ENCODE data around the gene RBM19. TPM values are rescaled to one million over a fixed set of nuclear protein-coding genes. Genes with fewer than 3 reads are reported as not detected.

RBM19 gene
- total and polyA plus RNA-seq, 10 donors = 13.6 to 46.7 (median 34.5) TPM

GRCh38 chr12:113876160-113876559 is 90.0 kb downstream of the RBM19 start:
- Histone ChIP-seq H3K4me1 (no peaks in the 10 kb centered on the region), H3K27me3 (replicated peaks in 1 of 7) (no peaks in the 10 kb centered on the region), H3K36me3 (peaks cover 0 to 74% (median 6%) of the 10 kb centered on the region in 6 donors), H3K4me3 (no peak overlapping the region), H3K27ac (no peak overlapping the region), H3K9me3 (no peaks in the 10 kb centered on the region)
- WGBS, 5 donors = 89 to 100% (median 91%) methylated on average over 2 of the region's 2 CpGs
- TF ChIP-seq POLR2AphosphoS5 (IDR thresholded peaks at IDR 0.05) (no peak), POLR2A (IDR thresholded peaks at IDR 0.05) (no peak)
- TF ChIP-seq, protein P1, sequence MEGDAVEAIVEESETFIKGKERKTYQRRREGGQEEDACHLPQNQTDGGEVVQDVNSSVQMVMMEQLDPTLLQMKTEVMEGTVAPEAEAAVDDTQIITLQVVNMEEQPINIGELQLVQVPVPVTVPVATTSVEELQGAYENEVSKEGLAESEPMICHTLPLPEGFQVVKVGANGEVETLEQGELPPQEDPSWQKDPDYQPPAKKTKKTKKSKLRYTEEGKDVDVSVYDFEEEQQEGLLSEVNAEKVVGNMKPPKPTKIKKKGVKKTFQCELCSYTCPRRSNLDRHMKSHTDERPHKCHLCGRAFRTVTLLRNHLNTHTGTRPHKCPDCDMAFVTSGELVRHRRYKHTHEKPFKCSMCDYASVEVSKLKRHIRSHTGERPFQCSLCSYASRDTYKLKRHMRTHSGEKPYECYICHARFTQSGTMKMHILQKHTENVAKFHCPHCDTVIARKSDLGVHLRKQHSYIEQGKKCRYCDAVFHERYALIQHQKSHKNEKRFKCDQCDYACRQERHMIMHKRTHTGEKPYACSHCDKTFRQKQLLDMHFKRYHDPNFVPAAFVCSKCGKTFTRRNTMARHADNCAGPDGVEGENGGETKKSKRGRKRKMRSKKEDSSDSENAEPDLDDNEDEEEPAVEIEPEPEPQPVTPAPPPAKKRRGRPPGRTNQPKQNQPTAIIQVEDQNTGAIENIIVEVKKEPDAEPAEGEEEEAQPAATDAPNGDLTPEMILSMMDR (IDR thresholded peaks at IDR 0.05 in 8 of 11, conservative IDR thresholded peaks at IDR 0.05 in 3 of 11) = no peak
- no peak for DNase-seq
- intact Hi-C loops (cut with DNase I; ENCODE audit: low total_unique reads) = no loop called here

DNA sequence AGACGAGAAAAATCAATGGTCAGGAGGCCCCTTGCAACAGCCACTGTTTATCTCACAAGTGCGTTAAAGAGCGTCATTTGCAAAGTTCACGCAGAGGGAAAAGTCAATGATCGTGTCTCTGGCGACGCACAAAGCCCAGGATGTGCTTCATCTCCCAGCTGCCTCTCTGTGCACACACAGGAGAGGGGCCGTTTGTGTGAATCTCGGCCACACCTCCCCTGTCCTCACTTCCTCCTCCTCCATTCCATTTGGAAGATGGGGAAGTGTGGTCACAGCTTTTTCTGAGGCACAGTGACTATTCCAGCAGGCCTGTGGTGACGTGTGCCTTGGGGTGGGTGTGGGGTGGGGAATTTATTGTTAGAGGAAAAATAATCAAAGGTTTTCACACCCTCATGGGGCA is 90.4 kb downstream of the RBM19 start:
- no peak overlapping the region for H3K27ac ChIP-seq
- TF ChIP-seq, protein P1 (IDR thresholded peaks at IDR 0.05 in 8 of 11, conservative IDR thresholded peaks at IDR 0.05 in 3 of 11) = no peak
- no peaks in the 10 kb centered on the region for H3K9me3 ChIP-seq
- intact Hi-C loops (cut with DNase I; ENCODE audit: low total_unique reads) = no loop called here
- WGBS, 5 donors = 69 to 84% (median 77%) methylated on average over 10 of the region's 10 CpGs
- H3K4me3 ChIP-seq = no peak overlapping the region
- H3K4me1 ChIP-seq = no peaks in the 10 kb centered on the region
- no peaks in the 10 kb centered on the region for H3K27me3 ChIP-seq (replicated peaks in 1 of 7)
- peaks cover 0 to 75% (median 6%) of the 10 kb centered on the region in 6 donors for H3K36me3 ChIP-seq
- DNase-seq = no peak

DNA sequence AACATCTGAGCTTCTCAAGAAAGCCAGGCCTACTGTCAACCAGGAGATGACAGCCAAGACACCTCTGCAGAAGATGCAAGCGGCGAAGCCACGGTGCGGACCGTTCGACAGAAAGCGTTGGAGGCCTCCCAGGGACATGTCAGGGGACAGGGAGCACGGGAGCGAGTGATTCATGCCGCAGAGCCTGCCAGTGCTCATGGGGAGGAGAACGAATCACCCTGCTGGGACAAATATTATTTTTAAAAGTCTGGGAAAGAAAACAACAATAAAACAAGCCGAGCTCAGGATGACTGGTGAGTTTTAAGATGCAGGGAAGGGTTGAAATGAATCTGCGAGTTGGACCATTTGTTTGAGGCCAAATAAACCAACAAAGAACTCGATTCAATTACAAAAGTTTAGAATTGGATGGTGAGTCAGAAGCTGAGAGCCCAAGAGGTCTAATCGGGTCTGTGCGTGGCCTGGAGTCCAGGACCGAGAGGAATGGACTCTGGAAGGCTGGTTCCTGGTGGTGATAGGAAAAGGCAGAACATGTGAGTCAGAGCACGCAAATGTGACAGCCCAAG is 91.0 kb downstream of the RBM19 start:
- H3K9me3 ChIP-seq = no peaks in the 10 kb centered on the region
- H3K4me3 ChIP-seq = no peak overlapping the region
- no peak for TF ChIP-seq POLR2AphosphoS5 (IDR thresholded peaks at IDR 0.05)
- H3K27me3 ChIP-seq (replicated peaks in 1 of 7) = no peaks in the 10 kb centered on the region
- intact Hi-C loops (cut with DNase I; ENCODE audit: low total_unique reads) = no loop called here
- DNase-seq = no peak
- peaks cover 0 to 76% (median 6%) of the 10 kb centered on the region in 6 donors for H3K36me3 ChIP-seq
- 91 to 96% (median 95%) methylated on average over 18 of the region's 18 CpGs for WGBS, 5 donors
- no peaks in the 10 kb centered on the region for H3K4me1 ChIP-seq
- no peak overlapping the region for H3K27ac ChIP-seq

DNA sequence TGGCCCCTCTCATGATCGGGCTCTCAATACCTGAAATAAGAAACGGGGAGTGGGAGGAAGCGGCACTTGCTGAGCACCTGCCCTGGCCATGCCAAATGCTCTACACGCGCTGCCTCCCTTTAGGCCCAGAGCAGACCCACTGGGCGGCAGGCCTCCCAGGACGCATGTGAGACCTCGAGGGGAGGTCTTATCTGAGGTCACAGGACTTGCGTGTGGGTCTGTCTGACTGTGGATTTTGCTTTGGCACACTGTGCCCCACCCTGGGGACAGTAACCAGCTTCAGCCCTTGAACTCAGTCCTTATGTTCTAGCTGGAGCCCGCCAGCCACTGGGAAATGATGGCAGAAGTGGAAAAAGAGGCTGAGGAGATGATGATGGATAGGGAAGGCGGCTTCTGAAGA is 91.8 kb downstream of the RBM19 start:
- 95 to 98% (median 96%) methylated on average over 11 of the region's 11 CpGs for WGBS, 5 donors
- no peak overlapping the region for H3K4me3 ChIP-seq
- TF ChIP-seq, protein P1 (IDR thresholded peaks at IDR 0.05 in 8 of 11, conservative IDR thresholded peaks at IDR 0.05 in 3 of 11) = no peak
- TF ChIP-seq POLR2A (IDR thresholded peaks at IDR 0.05) (no peak), POLR2AphosphoS5 (IDR thresholded peaks at IDR 0.05) (no peak)
- no peaks in the 10 kb centered on the region for H3K4me1 ChIP-seq
- H3K27ac ChIP-seq = no peak overlapping the region
- H3K27me3 ChIP-seq (replicated peaks in 1 of 7) = no peaks in the 10 kb centered on the region
- H3K36me3 ChIP-seq = peaks cover 0 to 73% (median 6%) of the 10 kb centered on the region in 6 donors
- DNase-seq = no peak
- intact Hi-C loops (cut with DNase I; ENCODE audit: low total_unique reads) = no loop called here
- H3K9me3 ChIP-seq = no peaks in the 10 kb centered on the region

DNA sequence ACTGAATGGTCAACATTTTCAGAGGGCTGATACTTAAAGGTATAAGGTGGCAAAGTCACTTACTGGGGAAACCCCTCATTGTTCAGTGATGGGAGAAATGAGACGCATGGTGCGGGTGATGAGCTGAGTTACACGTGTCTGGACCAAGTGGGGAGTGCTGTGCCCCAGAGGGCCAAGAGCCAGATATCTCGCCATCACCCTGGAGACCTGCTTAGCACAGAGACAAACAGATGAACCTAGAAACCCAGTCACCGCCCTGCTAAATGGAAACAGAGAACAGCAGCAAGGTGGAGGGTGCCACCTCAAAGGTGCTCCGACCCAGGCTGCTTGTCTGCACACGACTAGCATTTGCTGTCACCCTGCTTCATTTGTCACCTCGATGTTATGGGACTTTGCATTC is 92.4 kb downstream of the RBM19 start:
- no peaks in the 10 kb centered on the region for H3K9me3 ChIP-seq
- H3K36me3 ChIP-seq = peaks cover 0 to 74% (median 6%) of the 10 kb centered on the region in 6 donors
- no peak overlapping the region for H3K27ac ChIP-seq
- no peaks in the 10 kb centered on the region for H3K4me1 ChIP-seq
- DNase-seq = no peak
- H3K27me3 ChIP-seq (replicated peaks in 1 of 7) = no peaks in the 10 kb centered on the region
- 87 to 95% (median 91%) methylated on average over 8 of the region's 8 CpGs for WGBS, 5 donors
- no peak overlapping the region for H3K4me3 ChIP-seq
- TF ChIP-seq POLR2AphosphoS5 (IDR thresholded peaks at IDR 0.05) (no peak), POLR2A (IDR thresholded peaks at IDR 0.05) (no peak)
- TF ChIP-seq, protein P1 (IDR thresholded peaks at IDR 0.05 in 8 of 11, conservative IDR thresholded peaks at IDR 0.05 in 3 of 11) = no peak
- intact Hi-C loops (cut with DNase I; ENCODE audit: low total_unique reads) = no loop called here
